ENCODE data around the gene KLHL6. TPM values are rescaled to one million over a fixed set of nuclear protein-coding genes. Genes with fewer than 3 reads are reported as not detected.

The KLHL6 gene
- total RNA-seq, 1 experiment from 2014 or later: 0.03 TPM

- peaks cover 18% of the 10 kb centered on the region for H3K4me1 ChIP-seq (ENCODE audit: control insufficient read depth, insufficient read depth, low read length)
- in situ Hi-C loops (cut with HindIII; ENCODE audit: low pct_unique_long_range_greater_than_20kb, low sequenced_read_pairs) (no loop called here), intact Hi-C loops (cut with micrococcal nuclease; ENCODE audit: unreplicated experiment) (no loop called here)
- no peaks in the 10 kb centered on the region for H3K36me3 ChIP-seq (ENCODE audit: control insufficient read depth, insufficient read depth, low read length)
- TF ChIP-seq TCF7L2 (IDR thresholded peaks at IDR 0.05; ENCODE audit: low read depth, low read length): no peak
- TF ChIP-seq CTCF (IDR thresholded peaks at IDR 0.05): no peak
- TF ChIP-seq POLR2AphosphoS5 (IDR thresholded peaks at IDR 0.05; ENCODE audit: low read depth, low read length): no peak
- no peak for TF ChIP-seq REST (IDR thresholded peaks at IDR 0.05; ENCODE audit: insufficient read depth in 1 of 2, low read depth in 2 of 2, low read length in 1 of 2)
- TF ChIP-seq SIN3A (IDR thresholded peaks at IDR 0.05; ENCODE audit: borderline replicate concordance, insufficient read depth, low read depth, low read length): no peak
- H3K27me3 ChIP-seq (ENCODE audit: control insufficient read depth, insufficient read depth, low read length): no peaks in the 10 kb centered on the region
- ChIA-PET POLR2A (no interaction called here), CTCF (no interaction called here)
- H3K9me3 ChIP-seq (ENCODE audit: control insufficient read depth, insufficient read depth, low read depth, low read length): peaks cover 17% of the 10 kb centered on the region; the same call in 1 of the 2 replicates
- ATAC-seq: no peak
- BruUV-seq (replicated peaks): no TSS peak
- H3K27ac ChIP-seq (ENCODE audit: low read length): peak overlapping the region; percentile 91
- no peak for DNase-seq (ENCODE audit: low read depth, low spot score)
- peak overlapping the region; percentile 80 to 89 for H3K4me3 ChIP-seq (ENCODE audit: low read depth in 2 of 2, low read length in 2 of 2)
These were observed 107.0 kb downstream of the KLHL6 start for GRCh38 chr3:183448369-183449128.

- no TSS peak for BruUV-seq (replicated peaks)
- DNase-seq (ENCODE audit: low read depth, low spot score): peak; percentile 76
- Histone ChIP-seq H3K27me3 (ENCODE audit: control insufficient read depth, insufficient read depth, low read length) (peaks cover 2% of the 10 kb centered on the region; the same call in 1 of the 2 replicates), H3K27ac (ENCODE audit: low read length) (peak overlapping the region; percentile 91), H3K4me1 (ENCODE audit: control insufficient read depth, insufficient read depth, low read length) (peaks cover 18% of the 10 kb centered on the region), H3K9me3 (ENCODE audit: control insufficient read depth, insufficient read depth, low read depth, low read length) (peaks cover 28% of the 10 kb centered on the region; the same call in 1 of the 2 replicates), H3K36me3 (ENCODE audit: control insufficient read depth, insufficient read depth, low read length) (no peaks in the 10 kb centered on the region), H3K4me3 (ENCODE audit: low read depth in 2 of 2, low read length in 2 of 2) (peak overlapping the region; percentile 80 to 89)
- ChIA-PET POLR2A (no interaction called here), CTCF (no interaction called here)
- intact Hi-C loops (cut with micrococcal nuclease; ENCODE audit: unreplicated experiment): no loop called here
- TF ChIP-seq SIN3A (IDR thresholded peaks at IDR 0.05; ENCODE audit: borderline replicate concordance, insufficient read depth, low read depth, low read length): 0 out of 2 replicates have a peak, but pooled peaks have one; percentile 64
- no peak for TF ChIP-seq CTCF (IDR thresholded peaks at IDR 0.05)
- peak; percentile 63 for TF ChIP-seq POLR2AphosphoS5 (IDR thresholded peaks at IDR 0.05; ENCODE audit: low read depth, low read length)
- TF ChIP-seq REST (IDR thresholded peaks at IDR 0.05; ENCODE audit: insufficient read depth in 1 of 2, low read depth in 2 of 2, low read length in 1 of 2): 0 out of 4 replicates have a peak, but pooled peaks of 1 of the 2 experiments have one; percentile 35
- no peak for TF ChIP-seq TCF7L2 (IDR thresholded peaks at IDR 0.05; ENCODE audit: low read depth, low read length)
- in situ Hi-C loops (cut with HindIII; ENCODE audit: low pct_unique_long_range_greater_than_20kb, low sequenced_read_pairs): no loop called here
- ATAC-seq: peak; percentile 98
These were observed 108.1 kb downstream of the KLHL6 start for GRCh38 chr3:183447206-183448001.
